HG02840 (cell line): Measurements from ENCODE around the gene LMO7.

ENCODE experiments used
- ATAC-seq: cut with Tn5 transposase; IDR thresholded peaks from one replicate; pipeline ENCODE4 v1.9.1; 2021; ENCODE audit warnings: mild to moderate bottlenecking, moderate library complexity, moderate number of reproducible peaks; ENCODE audit not compliant: unreplicated experiment, low FRiP score

Gene LMO7

DNA sequence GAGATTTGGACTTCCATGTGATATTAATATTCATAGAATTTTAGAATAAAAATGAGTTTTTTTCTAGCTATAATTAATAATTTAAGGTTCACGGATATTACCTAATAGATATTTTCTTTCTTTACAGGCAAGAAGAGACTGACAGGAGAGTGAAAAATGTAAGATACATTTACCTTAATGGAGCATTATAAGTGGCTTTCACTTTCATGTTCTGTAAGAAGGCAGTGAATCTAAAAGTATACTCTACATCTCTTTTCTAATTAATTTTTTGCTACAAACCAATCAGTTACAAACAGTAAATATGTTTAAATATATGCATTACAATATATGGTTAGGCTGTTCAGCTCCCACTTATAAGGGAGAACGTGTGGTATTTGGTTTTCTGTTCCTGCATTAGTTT lies 159.1 kb downstream of the LMO7 start:
- ATAC-seq = no peak

DNA sequence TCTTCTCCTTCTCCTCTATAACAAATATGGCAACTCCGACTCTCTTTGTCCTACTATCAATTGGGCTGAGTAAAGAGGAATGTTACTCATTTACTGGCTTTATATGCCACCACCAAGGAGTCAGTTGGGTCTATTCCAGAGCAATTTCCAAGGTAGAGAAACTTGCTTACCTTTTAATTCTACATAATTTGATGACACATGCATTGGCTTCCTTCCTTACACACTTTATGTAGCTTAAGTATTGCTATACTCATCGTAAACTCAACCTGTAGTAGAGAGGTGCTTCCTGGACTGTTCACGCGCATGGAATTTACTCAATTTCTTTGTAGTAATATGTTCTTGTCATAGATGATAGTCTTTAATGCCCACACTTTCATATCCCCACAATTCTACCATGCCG lies 160.7 kb downstream of the LMO7 start:
- no peak for ATAC-seq

DNA sequence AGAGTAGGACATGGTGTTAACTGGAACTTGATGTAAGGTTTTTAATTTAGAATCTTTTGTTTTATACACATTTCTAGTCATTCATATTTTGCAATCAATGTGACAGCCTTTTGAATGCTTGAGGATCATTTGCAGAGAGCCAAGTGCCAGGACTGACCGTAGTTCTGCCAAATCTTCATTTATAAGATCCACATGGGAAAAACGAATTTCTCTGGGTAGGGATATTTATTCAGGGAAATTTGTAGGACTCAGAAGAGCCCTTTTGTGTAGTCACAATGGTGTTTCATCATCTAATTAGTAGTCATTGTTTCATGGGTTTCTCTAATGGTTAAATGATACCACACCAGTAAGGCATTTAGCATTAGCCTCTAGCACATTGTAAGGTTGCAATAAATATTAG lies 161.1 kb downstream of the LMO7 start:
- no peak for ATAC-seq

DNA sequence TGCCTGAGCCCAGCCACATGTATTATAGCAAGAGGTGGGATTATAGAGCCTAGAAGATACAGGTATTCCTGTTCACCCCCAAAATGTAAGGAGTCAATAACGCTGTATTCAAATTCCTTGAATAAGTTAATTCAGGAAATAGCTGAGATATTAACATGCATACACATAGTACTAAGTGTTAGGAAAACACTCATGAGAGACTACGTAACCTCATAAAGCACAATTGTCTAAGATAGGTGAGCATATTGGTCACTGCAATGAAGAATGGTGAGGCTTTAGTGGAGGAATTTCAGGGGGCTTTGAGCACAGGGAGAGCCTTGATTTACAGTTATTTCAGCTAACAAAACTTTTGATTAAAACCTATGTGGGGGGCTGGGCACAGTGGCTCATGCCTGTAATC lies 161.6 kb downstream of the LMO7 start:
- no peak for ATAC-seq

DNA sequence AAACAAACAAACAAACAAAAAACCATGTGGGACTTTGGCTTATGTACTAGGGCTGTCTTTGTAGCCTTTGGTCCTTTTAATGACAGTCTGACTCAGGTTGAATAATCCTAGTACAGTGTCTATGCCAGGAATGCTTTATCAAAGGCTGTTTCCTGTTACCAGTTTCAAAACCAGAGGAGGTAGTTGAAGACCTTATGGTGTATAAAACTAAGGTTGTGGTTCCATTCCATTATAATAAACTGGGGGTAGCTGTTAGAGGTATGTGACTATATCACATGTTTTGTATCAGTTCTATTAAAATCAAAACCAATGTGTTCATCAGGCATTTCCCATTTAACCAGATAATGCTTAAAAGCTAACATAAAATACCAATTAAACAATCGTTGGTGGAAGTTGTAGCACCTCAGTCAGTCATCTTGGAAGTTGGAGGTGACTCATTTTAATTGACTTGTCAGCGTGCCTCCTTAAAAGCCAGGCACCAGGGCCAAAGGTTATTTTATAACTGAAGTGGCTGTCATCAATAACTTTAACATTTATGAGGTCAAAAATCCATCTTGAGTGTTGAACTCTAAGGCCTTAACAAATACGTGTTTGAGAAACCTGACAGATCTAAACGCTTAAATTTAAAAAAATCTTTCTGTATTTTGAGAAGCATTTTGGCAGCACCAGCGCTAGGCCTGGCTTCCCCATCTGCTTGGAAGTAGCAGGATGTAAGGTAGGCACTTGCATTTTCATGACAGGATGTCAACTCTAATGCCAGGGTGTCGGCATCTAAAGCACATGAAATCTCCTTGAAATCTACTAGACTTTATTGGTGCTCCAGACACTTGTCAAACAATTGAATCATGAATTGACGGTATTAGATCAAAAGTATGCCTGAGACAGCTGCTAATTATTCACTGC lies 162.5 kb downstream of the LMO7 start:
- no peak for ATAC-seq

DNA sequence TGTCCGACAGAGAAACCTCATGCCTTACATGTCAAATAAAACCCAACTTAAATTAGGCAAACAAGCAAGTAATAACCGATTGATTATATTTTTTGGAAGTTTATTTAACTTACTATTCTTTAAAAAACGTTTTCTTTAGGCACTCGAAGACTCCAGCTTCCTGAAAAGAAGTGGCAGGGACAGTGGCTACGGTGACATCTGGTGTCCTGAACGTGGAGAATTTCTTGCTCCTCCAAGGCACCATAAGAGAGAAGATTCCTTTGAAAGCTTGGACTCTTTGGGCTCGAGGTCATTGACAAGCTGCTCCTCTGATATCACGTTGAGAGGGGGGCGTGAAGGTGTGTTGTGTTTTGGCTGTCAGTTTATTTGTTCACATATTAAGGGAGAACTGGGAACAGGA lies 164.4 kb downstream of the LMO7 start:
- no peak for ATAC-seq

DNA sequence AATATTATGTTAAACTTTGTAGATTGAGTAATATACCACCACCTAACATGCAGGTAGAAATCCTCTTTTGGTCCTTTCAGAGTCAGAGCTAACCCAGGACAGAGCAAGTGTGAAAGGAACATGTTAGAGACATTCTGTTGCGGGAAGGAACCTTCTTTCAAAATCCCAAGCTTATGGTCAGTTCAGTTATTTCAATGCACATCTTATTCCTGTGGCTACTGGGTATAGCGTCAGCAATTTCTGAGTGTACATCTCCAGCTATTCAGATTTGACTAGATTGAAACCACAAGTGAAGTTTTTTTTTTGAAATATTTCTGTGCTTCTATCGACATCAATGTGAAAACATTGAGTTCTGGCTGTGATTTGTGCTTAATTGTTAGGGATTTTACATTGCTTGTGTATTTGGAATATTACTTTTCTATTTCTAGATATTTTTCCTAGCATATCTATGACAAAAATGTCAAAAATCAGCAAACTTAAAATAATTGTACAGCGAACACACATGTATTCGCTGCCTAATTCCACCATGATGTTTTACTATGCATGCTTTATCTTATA lies 165.3 kb downstream of the LMO7 start:
- no peak for ATAC-seq

DNA sequence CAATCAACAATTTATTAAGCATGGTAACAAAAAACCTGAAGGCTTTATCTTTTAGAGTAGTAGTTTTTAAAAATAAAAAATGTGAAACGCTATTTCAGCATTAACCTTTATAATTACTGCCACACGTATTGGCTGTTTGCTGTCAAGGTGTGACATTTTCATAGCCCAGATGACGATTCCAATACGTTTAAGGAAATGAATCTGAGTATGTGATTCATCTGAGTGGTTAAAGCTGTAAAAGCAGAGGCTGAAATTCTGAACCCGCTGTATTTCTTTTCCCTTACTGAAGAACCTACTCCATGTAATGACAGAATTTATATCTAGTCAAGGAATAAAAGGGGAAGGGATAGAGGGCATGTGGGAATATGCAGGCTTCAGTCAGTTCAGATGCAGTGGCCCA lies 166.0 kb downstream of the LMO7 start:
- ATAC-seq = no peak

DNA sequence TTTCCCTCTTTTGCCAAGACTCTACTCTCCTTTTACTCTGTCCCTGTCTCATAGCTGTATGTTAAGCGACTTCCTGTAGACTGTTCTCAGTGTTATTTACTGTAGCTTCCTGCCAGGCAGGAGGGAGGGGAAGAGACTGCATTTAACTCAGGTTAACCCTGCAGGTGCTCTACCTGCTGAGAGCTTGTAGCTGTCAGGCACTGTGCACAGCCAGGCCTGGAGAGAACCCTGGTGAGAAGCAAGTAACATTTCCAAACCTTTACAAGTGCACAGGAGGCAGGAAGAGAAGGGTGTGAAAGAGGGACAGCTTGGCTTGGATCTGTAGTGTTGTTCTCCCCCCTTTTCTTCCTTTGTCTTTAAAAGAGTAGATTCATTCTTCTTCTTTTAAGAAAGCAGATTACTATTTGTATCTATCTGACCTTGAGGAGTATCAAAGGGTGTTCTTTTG lies 167.1 kb downstream of the LMO7 start:
- no peak for ATAC-seq

DNA sequence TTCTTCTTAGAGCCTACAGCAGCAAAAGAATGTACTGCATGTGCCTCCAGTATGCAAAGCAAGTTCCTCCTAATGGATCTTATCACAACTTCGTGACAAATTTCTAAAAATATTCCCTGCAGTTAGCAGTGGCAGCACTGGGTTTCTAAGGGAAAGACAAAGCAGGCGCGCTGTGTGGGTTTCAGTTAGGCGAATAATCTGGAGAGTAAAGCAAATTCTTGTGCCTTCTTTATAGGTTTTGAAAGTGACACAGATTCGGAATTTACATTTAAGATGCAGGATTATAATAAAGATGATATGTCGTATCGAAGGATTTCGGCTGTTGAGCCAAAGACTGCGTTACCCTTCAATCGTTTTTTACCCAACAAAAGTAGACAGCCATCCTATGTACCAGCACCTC lies 167.9 kb downstream of the LMO7 start:
- no peak for ATAC-seq

DNA sequence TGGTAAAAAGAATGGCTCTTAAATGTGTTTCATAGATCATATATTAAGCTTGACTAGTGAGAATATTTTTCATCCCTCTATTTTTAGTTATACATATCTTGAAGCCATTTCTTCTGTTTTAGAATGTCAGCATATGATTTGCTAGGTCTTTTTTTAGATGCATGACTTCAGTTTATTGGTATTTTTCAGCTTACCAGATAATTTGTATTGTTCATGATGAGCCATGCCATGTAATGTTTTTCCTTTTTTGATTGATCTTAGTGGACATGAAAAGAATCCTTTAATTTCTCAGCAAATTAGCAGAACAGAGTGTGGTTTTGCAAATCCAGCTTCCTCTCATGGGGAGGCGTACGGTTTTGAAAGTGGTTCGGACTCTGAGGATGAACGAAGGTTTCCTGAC lies 168.5 kb downstream of the LMO7 start:
- ATAC-seq = no peak

DNA sequence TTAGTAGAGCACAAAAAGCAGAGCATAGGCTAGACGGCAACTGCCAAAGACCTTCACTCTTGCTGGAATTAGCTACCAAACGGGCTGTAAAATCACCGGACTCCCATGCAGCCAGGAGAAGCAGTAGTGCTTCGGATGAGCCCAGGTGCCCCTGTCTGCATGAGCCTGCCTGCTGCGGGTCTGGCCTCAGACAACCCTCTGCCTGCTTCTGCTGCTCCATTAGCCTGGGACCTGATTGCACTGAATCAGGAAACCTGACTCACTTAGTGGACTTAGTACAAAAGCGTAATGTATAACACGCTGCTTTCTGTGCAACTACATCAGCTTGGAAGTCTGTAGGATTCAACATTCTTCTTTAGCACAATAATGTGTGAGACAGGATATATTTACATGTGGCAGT lies 170.0 kb downstream of the LMO7 start:
- ATAC-seq = no peak

DNA sequence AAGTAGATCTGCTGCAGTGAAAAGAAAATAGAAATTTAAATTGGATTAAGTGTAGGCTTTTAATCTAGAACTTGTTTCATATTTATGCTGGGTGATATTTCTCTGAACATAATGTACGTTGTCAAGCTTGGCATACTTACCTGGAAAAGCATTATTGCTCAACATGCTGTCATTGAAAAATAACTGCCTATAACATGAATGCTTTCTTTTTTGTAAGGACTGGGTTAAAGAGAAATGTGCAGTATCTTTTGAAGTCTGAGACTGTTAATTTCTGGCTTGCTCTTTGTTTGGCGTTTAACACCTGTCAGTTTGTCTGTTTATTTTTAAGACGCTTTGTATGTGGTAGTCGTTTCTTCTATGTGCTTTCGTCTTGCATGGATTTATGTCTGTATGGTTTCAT lies 175.2 kb downstream of the LMO7 start:
- ATAC-seq = no peak

DNA sequence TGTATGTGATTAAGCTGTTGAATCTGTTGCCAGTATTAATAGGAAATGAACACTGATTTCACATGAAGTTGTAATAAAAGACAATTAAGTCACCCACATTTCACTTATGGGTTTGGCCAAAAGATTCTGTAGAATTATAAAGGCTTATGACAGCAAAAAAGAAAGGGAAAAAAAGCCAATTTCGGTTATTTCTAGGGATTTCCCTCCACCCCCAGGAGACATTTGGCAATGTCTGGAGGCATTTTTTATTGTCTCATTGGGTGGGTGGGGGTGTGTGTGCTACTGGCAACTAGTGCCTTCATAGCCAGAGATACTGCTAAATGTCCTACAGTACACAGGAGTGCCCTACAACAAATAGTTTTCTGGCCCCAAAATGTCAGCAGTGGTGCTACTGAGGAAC lies 175.7 kb downstream of the LMO7 start:
- no peak for ATAC-seq

DNA sequence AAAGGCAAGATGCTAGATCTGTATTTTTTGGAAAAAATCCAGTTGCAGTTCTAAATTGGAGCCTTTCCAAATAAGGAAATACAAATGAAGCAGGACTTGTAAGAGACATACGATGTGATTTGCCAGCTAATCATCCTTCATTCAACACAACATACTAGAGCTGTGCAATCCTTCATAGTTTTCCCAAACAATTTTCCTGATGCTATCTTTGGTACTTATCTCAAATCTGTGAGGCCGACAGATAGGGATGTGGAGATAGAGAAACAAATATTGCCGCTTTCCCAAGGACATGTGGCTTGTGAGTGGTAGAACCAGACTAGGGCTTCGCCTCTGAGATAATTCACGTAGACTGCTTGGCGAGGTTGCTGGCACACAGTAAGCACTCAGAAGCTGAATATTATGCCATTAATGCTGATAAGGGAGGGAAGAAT lies 176.6 kb downstream of the LMO7 start:
- no peak for ATAC-seq

DNA sequence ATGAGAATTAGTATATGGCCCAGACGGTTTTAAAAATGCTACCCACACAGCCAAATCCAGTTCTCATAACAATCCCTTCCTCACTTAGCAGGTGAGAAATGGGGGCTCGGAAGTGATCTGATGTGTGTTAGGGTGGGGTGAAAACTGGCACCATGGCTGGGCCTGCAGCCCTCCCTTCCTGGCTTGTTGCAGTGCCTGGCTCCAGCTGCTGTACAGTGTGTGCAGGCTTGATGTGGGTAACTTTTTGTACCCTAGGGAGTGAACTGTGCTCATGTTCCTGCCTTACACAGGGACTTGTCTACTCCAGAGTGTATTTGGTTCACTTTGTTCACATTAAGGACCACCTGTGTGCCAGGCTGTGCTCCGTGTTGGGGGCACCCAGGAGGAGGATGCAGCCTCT lies 177.2 kb downstream of the LMO7 start:
- no peak for ATAC-seq

DNA sequence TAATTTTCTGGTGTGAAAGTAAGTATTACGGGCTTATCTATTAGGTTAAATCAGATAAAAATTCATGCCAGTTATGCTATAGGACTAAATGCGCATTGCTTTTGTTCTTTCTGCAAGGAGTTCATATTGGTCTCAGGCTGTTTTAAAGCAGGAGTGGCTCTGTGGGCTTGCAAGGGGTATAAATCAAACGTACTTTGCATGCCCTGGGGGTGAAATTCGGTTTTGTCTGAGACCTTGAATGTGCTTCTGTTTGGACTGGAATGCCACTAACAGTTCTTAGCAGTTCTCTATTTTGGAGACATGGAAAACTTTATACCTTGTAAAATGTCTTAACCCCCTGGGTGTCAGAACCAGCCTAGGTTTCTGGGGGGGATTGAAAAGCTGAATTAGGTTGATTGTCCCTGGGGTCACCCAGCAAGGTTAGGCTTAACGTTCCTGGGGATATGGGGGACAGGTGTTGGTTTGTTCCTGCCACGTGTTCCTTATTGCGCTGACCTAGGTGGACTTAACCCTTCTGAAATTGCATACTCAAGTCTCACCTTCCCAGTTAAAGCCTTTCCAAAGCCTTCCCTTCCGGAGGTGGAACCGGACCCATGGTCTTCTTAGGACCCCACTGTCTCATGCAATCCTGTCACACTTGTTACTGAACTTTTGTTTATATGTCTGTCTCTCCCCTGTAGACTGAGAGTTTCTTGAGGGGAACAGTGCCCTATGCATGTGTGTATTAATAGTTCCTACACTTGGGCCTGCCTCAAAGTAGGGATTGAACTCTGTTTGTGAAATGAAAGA lies 182.2 kb downstream of the LMO7 start:
- ATAC-seq = no peak

DNA sequence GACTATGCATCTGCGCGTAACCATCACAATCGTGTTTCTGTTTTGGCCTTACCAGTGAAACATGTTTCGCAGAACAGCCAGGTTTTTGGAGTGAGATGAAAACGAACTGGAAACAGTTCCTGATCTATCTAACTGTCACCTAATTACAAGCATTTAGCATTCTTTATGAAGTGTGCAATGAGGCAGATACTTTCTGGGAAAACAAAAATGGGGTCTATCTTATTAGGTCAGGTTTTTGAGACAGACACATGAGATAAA lies 182.8 kb downstream of the LMO7 start:
- no peak for ATAC-seq

DNA sequence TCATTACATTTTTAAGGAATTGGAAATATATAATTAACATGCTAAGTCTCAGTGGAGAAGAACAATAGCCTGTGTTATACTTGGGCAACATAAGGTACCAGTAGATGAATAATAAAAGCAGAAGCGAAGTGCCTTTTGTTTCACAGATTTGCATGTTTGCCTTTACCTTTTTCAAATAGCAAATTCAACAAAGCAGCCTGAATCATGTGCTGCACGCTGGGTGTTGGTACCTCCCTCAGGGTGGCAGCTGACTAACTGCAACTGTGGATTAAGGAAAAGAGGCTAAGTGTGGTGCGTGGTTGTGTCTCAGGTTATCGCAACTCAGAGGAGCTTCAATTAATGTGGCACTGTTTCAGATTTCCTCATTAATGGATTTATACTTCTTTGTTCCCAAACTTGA lies 189.0 kb downstream of the LMO7 start:
- no peak for ATAC-seq

DNA sequence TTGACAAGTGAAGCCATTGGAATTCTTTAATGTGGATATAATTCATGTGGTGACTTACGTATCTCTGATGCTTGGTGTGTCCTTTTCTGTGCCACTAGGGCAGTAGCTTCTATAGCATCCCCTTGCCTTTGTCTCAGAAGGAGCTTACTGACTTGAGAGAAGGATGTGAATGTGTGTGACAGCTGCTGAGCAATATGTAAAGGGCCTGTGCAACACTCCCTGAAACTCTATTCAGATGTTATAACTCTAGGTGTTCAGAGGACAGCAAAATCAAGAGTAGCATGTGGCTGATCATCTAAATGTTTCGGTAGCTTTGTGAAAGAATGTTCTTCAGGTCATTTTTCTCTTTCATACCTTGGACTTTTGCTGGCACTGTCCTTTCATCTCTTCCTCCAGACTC lies 189.5 kb downstream of the LMO7 start:
- ATAC-seq = peak; percentile 59

DNA sequence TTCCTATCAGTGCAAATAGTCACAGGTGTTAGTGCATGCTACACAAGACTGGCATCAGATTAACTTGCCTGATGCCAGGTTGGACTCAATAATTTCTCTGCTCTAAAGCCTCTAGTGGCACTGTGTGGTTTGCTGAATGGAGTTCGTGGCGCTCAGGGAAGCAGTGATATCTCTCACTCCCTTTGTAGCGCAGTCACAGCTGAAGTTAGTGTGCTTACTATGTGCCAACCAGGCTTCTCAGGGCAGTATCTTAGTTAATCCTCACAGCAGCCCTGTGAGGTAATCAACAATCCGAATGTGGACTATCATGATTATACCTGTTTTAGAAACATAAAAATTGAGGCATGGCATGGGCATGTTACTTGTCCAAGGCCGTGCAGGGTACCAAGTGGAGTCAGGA lies 190.3 kb downstream of the LMO7 start:
- ATAC-seq = no peak

DNA sequence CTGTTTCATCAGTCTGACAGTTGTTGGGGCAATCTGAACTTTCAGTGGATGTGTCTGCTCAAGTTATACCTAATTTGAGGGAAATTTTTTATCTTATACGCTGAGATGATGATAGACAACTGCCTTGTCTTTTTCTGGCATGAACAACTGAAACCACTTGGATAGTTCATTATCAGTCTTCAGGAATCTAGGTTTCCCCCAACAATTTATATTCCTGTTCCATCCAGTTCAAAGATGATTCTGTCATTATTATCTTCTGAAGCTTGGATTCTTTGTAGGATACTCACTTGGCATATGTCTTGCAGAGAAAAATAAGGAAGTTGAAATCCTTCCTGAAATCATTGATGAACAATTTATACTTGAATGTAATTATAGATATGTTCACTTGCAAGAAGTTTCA lies 193.7 kb downstream of the LMO7 start:
- ATAC-seq = no peak
